Mammary epithelial cell (primary cell): Measurements from ENCODE around the gene PCDHA8.

Experiments used
- CTCF ChIP-seq, 2 donors: IDR thresholded peaks in 1 of 2; conservative IDR thresholded peaks in 1 of 2; 2 replicates each; pipeline ENCODE4 v1.5.1; 2011 to 2012; ENCODE audit warnings: inconsistent platforms in 2 of 2, low read length in 2 of 2, mild to moderate bottlenecking in 2 of 2, control low read depth in 1 of 2, low read depth in 1 of 2; ENCODE audit not compliant: insufficient read depth in 1 of 2; ENCODE audit errors: extremely low read depth in 1 of 2
- EZH2 ChIP-seq: IDR thresholded peaks from 2 replicates; pipeline ENCODE4 v1.6.1; 2012; ENCODE audit warnings: low read length, inconsistent platforms, borderline replicate concordance

DNA sequence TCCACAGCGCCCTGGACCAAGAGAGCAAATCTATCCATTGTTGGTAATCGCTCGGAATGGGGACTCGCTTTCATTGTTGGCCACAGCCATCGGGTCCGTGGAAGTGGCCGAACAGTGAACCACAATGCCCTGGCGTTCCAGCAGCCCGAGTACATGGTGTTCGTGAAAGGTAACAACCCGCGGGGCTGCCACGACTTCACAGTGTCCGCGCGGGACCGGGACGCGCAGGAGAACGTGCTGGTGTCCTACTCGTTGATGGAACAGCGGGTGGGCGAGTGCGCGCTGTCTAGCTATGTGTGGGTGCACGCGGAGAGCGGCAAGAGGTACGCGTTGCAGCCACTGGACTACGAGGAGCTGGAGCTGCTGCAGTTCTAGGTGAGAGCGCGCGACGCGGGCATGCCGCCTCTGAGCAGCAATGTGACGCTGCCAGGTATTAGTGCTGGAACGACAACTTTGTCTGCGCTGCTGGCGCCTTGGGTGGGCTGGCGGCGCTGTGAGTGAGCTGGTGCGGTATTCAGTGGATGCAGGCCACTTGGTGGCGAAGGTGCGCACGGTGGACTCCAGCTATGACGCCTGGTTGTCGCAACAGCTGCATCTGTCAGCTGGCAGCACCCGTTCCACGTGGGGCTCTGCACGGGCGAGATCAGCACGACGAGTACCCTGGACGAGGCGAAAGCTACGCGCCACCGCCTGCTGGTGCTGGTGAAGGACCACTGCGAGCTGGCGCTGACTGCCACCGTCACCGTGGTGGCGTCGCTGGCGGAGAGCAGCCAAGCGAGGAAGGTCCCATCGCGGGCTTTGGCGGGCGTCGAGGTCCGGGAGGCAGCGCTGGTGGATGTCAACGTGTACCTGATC, 21.7 kb downstream of the PCDHA8 start:
- TF ChIP-seq CTCF (conservative IDR thresholded peaks at IDR 0.05 in 1 of 2, IDR thresholded peaks at IDR 0.05 in 1 of 2; ENCODE audit: extremely low read depth in 1 of 2, insufficient read depth in 1 of 2, low read depth in 1 of 2, low read length in 2 of 2) = no peak
- TF ChIP-seq EZH2 = no peak
